Stimulated activated CD4-positive, alpha-beta T cell treated with anti-CD3 and anti-CD28 coated beads, Interleukin-12 subunit alpha, Interleukin-12 subunit beta, amount 100 ng/mL, for 4 hours (primary cell): ENCODE data around the gene SPATS2L.

Experiments used
- DNase-seq: peaks from one replicate; pipeline ENCODE4 v3.0.0-alpha.2; 2020

Gene SPATS2L

GRCh38 chr2:200379481-200380090 is 73.1 kb downstream of the SPATS2L start:
- no peak for DNase-seq

GRCh38 chr2:200380091-200380561 is 73.6 kb downstream of the SPATS2L start:
- no peak for DNase-seq

DNA sequence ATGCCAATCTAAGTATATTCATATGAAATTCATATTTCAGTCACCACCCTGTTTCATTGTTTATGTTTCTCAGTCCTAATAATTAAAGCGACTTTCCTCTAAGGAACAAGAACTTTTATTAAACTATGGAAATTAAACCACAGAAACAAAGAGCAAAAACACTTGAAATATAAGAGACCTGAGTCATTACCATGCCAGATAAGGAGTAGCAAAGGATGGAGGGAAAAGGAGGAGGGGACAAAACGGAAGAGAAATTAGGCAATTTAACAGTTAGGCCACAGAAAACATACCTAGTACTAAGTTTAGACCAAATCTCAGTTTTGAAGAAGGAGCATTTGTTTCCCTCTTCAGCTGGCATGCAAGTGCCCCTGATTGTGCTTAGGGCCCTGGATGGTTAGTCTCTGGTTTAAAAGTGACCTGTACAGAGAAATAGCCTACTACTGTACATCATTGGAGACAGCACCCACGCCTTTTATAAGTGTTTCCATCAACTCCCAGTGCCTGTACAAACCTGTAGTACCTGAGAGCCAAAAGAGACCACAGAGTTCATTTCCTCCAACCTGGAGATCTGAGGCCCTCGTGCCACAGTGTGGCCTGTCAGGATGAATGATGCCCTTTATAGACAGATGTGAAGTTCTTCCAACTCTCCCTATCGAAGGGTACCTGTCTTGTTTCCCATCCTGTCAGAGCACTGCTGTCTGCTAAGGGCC is 74.5 kb downstream of the SPATS2L start:
- no peak for DNase-seq

GRCh38 chr2:200382874-200383273 is 76.4 kb downstream of the SPATS2L start:
- no peak for DNase-seq

DNA sequence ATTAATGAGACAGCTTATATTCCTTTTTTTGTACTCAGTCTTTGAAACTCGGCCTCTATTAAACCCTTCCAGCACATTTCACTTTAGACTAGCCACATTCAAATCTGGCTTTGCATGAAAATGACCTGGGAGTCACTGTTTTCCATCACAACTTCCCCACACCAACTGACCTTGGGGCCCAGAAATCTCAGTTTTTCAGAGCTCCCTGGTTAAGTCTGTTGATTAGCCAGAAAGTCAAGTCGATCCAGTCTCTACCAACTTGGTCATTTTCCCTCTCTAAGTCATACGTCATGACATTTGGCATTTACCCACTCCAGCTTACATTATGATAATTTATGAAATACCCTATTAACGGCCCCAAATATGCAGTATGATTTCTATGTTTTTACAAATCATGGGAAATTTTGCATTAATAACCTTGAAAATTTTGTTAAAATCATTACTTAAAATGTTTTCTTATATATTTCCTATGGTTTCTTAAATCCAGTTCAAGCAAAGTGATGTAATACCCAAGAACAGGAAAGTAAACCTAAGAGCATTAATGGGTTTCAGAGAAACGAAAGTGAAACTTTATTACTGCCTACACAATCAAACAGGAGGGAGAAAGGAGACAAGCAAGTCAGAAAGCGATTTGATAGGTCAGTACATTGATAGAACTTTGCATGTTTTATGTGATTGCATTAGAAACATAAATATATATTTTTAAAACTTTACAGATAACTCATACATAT is 77.1 kb downstream of the SPATS2L start:
- no peak for DNase-seq

- no peak for DNase-seq
These were observed 78.7 kb downstream of the SPATS2L start for GRCh38 chr2:200385063-200385635.

- DNase-seq = no peak
These were observed 86.7 kb downstream of the SPATS2L start for GRCh38 chr2:200393191-200393590.

DNA sequence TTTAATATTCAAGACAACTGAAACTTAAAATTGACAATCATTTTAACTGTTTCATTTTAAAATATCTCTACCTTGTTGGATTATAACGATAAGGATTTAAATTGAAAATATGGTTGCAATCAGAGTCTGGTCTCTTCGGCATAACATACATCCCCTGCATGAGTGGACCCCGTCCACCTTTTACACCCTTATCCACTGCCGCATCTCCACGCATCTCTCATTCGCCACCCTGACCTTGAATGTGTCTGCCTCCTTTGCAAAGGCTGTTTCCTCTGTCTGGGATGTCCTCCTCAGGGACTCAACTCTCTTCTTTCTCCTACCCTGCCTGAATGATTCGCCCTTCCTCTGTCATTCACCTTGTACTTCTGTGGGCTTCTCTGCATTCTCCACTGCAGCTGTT is 87.6 kb downstream of the SPATS2L start:
- DNase-seq = no peak

GRCh38 chr2:200396781-200397242 is 90.3 kb downstream of the SPATS2L start:
- DNase-seq = no peak

- no peak for DNase-seq
These were observed 91.3 kb downstream of the SPATS2L start for GRCh38 chr2:200397785-200398184.

DNA sequence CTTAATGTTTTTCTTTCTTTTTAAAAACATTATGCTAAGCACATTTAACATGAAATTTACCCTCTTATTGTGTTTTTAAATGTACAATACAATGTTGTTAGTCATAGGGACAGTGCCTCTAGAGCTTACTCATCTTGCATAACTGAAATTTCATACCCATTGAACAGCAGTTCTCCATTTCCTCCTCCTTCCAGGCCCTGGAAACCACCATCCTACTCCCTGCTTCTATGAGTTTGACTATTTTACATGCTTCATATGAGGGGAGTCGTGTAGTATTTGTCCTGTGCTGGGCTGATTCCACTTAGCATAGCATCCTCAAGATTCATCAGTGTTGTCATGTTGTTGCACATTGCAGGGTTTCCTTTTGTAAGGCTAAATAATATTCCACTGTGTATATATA is 92.6 kb downstream of the SPATS2L start:
- DNase-seq = no peak

- DNase-seq = no peak
These were observed 93.1 kb downstream of the SPATS2L start for GRCh38 chr2:200399636-200400035.

DNA sequence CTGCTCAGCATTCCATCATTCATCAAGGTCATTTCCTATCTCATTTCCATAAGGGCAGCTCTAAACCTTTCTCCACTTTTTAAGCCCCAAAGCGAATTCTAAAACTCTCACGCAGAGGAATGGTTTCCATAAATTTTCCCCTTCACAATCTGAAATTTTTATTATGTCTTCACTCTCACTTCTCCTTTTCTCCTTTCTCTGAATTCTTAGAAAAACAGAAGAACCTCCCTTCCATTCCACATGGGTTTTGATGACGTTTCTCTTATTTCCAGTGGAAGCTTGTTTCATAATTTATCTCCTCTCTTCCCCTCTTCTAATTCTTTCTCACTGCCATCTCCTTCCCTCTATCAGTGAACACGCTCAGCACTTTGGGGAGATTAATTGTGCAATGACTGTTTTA is 97.3 kb downstream of the SPATS2L start:
- DNase-seq = no peak

DNA sequence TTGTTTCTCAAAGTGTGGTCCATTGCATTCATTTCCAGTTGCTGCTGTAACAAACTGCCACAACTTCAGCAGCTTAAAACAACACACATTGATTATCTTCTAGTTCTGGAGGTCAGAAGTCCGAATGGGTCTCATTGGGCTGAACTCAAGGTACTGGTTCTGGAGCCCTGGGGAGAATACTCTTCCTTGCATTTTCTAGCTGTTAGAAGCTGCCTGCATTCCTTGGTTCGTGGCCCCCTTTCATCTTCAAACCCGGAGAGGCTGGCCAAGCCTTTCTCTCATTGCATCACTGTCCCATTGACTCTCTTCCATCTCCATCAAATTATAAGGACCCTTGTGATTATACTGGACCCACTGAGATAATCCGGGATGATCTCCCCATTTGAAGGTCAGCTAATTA is 98.1 kb downstream of the SPATS2L start:
- no peak for DNase-seq

DNA sequence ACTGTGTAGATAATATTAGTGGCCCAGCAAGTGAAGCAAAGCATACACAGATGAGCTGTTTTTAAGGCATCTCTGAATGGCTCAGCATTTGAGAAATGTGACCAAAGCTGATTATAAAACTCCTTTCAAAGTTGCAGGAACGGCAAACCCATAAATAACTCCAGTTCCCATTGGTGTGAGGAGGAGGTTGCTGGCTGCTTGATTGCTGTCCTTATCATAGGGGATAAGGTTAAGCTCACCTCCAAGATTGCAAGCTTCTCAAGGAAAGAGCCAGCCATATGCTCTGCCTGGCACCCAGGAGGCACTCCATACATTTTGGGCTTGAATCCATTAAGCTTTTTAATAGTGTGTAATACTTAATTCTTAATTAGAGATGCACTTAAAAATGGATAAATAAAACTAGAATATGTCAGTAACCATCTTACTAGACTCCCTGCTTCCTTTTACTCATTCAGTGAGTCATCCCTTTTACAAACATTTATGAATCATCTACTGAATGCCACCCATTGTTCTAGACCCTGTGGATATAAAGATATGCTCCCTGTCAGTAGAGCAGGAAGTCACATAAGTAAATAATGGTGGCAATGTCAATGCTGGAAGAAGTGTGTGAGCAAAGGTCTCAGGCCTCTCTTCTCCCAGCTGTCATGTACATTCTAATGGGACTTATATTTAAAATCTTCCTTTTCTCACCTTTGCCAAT is 99.3 kb downstream of the SPATS2L start:
- DNase-seq = no peak

GRCh38 chr2:200406379-200406778 is 99.9 kb downstream of the SPATS2L start:
- DNase-seq = no peak

- no peak for DNase-seq
These were observed 102.2 kb downstream of the SPATS2L start for GRCh38 chr2:200408428-200409316.

GRCh38 chr2:200411831-200412230 is 105.3 kb downstream of the SPATS2L start:
- no peak for DNase-seq

DNA sequence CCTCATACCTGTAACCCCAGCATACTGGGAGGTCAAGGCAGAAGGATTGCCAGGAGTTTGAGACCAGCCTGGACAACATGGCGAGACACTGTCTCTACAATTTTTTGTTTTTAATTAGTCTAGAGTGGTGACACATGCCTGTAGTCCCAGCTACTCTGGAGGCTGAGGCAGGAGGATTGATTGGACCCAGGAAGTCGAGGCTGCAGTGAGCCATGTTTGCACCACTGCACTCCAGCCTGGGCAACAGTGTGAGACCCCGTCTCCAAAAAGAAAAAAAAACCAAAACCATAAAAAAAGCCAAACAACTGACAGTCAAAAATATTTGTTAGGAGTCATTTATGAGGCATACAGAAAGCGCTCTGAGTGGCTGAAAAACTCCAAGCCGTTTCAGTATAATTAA is 107.9 kb downstream of the SPATS2L start:
- DNase-seq = no peak

GRCh38 chr2:200415455-200415854 is 109.0 kb downstream of the SPATS2L start:
- DNase-seq = no peak

GRCh38 chr2:200416878-200417277 is 110.4 kb downstream of the SPATS2L start:
- no peak for DNase-seq

DNA sequence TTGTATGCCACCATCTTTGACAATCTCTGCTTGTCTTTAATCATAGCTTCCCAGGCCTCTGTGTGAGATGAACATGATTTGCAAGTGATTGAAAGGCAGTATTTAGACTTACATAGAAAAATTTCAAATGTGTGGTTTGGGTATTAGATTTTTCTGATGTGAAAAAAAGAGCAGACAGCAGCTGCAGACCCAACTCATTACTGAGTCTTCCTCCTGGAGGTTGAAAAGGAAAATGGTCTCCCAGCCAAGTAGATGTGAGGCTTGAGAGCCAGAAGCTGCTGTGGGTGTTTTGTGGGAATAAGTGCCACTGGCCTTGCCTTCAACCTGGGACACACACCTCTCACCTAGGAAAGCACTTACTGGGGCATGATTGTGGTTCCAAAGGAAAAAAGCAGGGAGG is 110.9 kb downstream of the SPATS2L start:
- DNase-seq = no peak
